HG02884 (cell line): ENCODE measurements around the gene LAPTM5.
A peak's percentile ranks its signal among the peaks of the same experiment; 100 is the strongest.

Experiments used
- ATAC-seq: cut with Tn5 transposase; IDR thresholded peaks from one replicate; pipeline ENCODE4 v1.9.1; 2021; ENCODE audit warnings: mild to moderate bottlenecking, moderate library complexity; ENCODE audit not compliant: unreplicated experiment

LAPTM5 gene

DNA sequence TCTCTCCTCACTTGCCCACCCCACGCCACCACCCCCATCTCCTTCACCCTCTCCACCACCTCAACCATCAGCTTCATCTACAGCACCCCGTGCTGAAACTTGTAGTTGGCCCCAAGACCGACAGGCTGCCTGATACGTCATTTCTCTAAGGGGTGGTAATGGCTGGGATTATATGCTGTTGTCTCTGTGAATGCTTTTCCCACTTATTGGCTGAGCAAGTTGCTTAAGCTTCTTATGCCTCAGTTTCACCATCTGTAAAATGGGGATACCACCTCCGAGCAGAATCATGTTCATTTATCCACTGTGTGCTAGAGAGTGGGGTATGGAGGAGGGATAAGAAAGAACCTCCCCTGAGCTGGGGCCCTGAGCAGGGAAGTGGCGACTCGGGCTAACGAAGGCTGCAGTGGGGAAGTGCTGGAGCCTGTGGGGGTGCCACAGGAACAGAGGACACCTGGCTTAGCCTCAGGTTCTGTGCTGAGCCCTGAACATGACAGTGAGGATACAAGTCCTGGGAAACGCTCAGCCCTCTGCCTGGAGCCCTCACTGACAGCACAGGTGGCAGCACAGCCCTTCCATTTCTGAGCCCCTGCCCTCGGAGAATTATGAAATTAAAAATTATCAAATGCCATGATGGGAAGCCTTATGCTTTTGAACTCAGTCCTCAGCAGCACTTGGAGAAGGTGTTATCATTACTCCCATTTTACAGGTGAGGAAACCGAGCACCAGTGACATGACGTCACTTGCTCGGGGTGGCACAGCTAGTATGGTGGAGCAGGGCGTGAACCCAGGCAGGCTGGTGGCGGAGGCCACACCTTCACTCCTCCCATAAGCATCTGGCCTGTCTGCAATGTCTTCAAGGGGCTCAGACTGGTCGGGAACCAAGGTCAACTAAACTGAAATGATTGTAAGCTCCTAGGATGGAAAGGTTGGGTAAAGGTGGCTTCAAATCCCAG is 37.0 kb downstream of the LAPTM5 start:
- no peak for ATAC-seq

DNA sequence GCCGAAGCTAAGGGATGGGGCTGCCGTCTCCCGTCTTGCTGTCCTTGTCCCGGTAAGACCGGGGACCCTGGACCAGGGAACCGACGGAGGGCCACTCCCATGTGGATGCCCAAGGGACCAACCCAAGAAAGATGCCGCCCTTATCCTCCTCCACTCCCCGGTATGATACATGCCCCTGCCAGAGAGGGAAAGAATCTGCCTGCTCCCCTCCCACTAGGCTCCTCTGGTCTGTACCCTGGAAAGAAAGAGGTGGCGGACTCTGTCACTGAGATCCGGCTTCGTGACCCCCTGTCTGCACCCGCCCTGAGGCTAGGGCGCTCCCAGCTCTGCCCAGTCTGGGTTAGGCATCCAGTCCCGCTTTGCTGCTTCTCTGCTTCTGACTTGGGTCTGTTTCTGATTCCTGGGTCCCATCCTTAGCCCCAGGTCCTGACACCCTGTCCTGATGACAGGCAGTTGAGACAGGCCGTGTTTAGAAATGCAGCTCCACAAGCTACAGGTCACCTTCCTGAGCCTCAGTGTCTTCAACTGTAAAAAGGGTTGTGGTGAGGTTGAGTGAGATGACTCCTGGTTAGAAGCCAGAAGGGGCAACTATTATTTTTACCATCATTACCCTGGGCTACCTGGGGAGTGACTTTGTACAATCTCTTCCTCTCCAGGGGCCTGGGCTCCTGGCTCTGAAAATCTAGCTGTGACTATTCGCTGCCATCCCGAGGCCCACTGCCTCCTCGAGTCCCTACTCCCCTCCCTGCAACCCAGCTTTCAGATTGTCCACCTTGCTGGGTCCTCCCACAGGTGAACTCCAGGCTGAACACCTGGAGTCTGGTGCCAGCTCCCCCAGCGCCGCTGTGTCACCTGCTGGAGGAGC is 37.9 kb downstream of the LAPTM5 start:
- no peak for ATAC-seq

DNA sequence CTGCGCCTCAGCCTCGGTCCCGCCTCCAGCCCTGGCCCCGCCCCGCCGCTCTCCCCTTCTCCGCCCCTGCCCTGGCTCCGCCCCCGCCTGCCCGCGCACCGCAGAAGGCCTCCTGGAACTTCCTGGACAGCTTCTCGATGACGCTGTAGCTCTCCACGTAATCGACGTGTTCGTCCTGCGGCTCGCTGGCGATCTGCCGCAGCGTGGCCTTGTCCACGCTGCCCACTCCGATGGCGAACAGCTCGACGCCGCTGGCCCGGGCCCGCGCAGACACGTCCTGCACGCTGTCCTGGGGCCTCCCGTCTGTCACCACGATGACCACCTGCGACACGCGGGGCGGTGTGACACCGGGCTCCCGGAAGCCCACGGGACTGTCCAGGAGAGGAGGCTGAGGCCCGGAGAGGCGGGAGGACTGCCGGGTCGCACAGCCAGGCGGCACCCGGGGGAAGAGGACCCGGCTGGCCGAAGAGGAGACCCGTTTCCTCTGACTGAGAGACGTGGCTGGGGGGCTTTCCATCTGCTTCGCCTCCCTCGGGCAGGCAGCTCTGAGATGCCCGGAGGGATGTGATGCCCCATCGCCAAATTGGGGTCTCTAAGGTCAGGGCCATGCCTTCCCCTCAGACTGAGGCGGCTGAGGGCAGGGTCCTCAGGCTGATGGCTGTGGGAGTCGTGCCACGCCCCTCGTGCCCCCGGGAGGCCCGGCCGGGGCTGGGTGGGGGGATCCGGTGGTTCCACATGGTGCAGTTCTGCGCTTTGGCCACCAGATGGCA is 38.8 kb downstream of the LAPTM5 start:
- ATAC-seq = peak; percentile 43

DNA sequence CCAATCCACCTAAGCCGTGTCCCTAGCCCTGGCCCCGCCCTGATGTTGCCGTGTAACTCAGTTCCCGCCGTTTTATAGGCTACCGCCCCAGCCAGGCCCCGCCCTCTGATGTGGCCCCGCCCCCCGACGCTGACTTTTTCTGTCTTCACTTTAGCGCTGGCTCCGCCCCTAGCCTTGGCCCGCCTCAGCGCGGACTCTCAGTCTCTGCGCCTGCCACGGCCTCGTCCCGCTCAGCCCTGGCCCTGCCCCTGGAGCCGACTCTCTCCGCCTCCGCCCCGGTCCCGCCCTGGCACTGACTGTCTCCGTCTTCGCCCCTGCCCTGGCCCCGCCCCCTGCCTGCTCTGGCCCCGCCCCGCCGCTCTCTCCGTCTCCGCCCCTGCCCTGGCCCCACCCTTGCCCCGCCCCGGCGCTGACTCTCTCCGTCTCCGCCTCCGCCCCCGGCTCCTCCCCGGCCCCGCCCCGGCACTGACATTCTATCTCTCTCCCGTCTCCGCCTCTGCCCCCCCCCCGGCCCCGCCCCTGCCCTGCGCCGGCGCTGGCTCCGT is 39.4 kb downstream of the LAPTM5 start:
- peak; percentile 76 for ATAC-seq

DNA sequence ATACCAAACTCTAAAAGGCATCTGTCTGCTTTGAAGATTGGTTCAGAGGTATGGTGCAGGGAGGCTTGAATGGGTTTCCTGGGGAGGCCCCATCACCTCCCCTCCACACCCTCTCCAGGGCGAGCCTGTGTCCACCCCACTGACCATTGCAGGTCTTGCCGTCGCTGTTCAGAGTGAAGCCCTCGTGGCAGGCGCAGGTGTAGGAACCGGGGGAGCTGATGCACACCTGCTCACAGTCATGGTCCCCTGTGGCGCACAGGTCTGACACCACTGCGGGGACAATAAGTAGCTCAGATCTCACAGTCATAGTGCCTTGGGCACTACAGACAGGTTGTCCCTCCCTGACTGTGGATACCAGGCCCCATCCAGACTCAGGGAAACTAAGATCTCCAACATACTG is 40.9 kb downstream of the LAPTM5 start:
- no peak for ATAC-seq

DNA sequence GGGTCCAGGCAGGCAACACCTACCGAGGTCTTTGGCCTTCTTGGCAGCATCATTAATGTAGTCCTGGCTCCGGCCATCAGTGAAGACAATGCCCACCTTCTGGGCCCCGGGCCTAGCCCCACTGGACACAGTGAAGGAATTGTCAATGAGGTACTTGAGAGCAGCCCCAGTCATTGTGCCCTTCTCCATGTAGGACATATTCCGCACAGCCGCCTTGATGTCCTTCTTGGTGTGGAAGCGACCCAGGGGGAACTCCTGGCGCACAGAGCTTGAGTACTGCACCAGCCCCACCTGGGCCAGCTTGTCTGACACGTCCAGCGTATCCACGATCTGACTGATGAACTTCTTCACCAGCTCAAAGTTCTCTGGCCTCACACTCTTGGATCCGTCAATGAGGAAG is 41.7 kb downstream of the LAPTM5 start:
- no peak for ATAC-seq

DNA sequence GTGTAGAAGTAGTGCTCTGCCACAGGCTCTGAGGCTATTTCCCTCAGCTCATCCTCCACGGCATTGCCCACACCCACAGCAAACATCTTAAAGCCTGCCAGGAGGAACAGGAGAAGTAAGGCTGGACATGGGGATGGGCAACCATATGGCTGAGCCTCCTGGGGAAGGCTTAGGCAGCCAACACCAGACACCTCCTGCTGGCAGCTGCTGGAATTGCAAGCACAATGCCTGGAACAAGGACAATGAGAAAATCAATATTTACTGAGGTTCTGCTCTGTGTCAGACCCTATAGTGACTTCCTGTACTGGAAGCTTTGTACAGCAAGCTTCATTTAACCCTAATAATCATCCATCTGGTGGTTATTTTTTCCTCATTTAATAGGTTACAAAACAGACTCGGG is 42.4 kb downstream of the LAPTM5 start:
- no peak for ATAC-seq

DNA sequence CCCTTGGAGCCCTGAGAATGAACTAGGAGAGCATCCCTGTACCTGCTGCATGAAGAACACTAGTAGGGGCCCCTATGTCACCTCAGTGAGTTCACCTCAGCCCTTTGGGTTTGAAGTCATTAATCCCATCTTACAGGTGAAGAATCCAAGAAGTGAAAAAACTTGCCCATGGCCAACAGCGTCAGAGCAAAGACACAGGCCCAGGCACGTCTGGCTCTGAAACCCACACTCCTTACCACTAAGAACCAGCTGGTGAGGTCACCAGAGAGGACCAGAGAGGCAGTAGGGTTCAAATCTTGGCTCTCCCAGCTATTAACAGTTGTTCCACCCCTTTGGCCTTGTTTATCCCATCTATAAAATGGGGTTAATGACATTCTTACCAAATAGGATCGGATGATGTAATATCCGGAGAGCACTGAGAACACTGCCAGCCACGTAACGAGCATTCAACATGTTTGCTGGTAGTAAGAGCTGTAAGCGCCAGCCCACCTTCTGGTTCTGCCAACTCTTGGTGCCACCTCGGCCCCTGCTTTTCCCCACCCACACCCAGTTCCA is 43.0 kb downstream of the LAPTM5 start:
- ATAC-seq = no peak

DNA sequence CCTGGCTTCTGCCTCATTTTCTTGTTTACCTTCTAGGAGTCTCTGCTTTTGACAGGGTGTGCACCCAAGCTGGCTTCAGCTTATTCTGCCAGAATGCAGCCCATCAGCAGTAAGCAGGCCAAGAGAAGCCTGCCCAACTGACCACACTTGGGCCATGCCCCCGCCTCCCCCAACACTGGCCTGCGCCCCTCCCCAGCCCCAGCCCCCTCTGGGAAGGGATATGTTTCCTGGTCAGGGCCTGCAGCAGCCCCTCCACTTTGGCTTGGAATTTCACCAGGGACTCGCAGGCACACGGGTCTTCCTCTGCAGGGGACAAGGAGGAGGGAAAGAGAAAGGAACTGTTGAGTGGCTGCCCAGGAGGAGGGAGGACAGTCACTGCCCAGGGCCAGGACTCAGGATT is 43.5 kb downstream of the LAPTM5 start:
- no peak for ATAC-seq

DNA sequence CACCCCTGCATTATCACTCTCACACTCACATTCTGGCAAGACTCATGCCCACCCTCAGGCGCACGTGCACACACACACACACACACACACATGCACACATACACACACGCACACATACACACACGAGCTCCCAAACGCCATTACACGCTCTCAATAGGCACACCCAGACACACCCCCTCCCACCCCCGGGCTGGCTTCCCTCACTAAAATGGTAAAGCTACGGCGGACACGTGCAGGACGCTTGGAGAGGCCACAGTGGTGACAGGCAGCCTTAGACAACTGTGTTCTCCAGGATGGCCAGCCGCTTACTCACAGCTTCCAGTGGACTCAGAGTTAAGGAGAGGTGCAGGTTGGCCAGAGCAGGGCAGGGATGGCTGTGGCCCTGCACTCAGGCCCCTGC is 44.3 kb downstream of the LAPTM5 start:
- ATAC-seq = no peak

DNA sequence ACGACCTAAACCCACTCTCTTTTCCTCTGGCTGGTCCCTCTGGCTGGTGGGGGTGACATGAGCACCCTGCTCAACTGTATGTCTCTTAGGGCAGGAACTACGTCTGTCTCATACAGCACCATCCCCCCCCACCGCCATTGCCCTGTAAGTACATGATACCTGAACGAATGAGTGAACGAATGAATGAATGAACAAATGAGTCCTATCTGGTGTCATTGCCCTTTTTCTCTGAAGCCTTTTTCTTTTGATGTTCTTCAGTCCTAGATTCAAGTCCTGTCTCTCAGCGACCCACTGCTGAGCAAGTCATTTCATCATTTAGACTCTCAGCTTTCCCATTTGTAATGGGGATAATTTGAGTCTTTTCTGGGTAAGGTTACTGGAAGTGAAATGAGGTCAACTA is 45.0 kb downstream of the LAPTM5 start:
- no peak for ATAC-seq

DNA sequence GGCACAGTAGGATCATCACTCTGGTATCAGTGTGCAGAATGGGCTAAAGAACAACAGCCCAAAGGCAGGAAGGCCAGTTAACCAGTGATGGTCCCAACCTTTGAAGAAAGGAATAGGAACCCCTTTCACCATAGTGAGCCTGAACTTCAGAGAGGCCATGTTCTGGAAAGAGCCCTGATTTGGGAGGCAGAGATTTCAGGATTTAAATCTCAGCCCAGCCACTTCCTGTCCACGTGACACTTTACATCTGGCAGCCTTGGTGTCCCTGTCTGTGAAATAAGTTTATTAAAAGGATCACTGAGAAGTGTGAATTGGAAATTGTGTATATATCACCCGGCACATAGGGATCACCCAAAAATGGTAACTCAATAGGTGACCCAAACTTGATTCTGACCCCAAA is 47.2 kb downstream of the LAPTM5 start:
- no peak for ATAC-seq

DNA sequence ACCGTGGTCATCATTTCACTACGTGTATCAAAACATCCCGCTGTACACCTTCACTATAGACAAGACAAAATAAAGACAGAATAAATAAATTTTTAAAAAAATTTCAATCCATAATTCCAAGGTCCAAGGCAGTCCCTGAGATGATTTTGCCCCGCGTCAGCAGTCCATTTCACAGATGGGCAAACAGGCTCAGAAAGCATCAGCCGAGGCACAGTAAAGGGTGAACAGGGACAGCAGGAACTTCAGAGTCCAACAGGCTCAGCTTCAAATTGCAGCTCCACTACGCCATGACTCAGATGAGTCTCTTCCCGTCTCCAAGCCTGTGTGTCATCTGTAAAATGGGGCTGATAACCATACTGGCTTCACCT is 49.2 kb downstream of the LAPTM5 start:
- ATAC-seq = no peak

DNA sequence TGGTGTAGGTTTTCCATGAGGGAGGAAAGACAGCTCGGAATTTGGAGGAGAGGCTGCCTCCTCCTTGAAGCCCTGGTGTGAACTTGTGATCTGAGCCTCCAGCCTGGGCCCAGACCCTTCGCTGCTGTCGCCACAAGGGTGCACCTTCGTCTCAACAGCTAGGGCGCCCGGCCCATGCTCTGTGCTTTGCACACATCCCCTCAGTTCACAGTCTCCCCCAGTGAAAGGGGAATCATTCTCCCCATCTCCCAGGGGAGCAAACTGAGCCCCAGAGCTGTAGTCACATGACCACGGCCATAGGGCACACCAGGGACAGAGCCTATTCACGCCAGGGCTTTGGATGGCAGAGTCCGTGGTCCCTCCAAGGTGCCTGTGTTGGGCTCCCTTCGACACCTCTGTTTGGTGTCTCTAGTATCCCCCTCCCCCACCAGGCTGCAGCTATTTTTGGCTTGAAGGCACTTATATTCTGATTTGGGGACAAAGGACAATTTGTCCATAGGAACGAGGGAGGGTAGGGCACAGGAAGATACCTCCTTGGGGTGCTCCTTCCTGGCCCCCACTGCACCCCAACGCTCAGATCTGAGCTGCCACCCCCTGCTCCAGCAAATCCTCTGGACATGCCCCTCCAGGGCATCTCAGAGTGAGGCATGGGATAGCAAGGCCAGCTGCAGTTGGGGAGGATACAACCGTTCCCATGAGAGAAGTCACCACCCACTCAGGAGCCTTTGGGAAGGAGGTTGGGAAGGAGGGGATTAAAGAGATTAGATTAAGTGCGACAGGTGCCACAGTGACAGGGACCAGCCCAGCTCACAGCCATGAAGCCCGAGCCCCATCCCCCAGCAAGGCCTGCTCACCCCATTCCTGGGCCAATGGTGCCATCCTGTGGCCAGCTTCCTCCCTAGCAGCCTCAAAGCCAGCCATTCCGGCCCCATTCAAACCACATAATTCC is 49.9 kb downstream of the LAPTM5 start:
- no peak for ATAC-seq

DNA sequence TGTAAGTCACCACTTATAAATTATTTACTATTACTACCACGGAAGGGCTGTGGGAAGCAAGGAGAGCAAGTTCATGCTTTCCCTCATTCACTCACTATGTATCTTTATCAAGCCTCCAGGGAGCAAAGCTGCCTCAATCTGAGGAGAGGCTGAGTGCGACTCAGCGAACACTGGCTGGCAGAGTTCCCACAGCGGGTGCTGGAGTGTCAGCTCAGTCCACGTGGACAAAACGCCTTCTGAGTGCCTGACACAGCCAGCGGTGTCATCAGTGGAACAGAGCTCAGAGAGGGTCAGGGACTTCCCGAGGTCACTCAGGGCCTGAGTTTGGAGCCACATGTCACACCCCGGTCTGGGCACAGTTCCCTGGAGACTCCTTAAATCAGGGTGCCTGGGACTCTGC is 51.0 kb downstream of the LAPTM5 start:
- no peak for ATAC-seq

DNA sequence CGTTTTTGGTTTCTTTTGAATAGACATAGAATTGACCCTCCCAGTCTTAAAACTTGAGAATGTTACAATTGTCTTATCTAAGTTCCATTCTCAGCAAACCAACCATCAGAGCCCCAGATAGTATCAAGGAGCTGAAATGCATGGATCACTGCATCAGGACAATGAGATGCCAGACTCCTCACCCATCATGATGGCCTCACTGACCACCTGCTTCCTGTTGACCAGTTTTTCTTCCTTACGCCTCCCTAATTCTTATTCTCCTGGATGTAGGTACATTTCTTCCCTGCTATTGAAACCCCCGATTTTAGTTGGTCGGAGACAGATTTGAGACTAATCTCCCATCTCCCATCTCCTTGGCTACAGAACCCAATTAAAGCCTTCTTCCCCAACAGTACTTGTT is 51.9 kb downstream of the LAPTM5 start:
- no peak for ATAC-seq

DNA sequence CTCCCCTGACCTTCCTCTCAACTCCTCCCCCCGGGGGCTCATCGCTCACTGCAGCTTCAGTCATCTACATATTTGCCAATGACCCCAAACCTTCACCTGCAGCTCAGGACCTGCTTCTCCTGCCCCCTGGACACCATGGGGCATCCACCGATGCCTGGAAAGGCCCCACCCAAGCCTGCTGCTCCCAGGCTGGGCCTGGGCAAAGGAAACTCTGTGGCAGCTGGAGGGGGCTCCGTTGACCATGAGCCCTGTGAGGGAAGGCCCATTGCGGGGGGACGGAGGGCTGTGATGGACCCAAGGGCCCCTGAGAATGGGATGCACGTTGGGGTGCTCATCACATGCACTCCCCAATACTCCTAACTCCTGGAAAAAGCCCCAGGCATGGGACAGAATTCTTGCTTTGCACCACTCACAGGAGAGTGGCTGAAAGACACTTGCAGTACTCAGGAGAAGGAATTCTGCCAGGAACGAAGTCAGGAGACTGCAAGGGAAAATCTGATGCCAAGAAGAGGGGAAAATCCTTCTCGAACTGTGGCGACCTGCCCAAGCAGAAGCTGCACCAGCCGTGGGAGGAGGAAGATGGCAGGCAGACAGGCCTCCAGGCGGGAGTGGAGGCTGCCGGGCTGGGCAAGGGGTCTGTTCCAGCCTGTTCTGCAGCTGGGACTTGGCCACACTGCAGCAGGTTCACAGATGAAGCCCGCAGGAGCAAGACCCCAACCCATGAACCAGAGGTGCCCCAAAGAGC is 52.6 kb downstream of the LAPTM5 start:
- ATAC-seq = no peak

DNA sequence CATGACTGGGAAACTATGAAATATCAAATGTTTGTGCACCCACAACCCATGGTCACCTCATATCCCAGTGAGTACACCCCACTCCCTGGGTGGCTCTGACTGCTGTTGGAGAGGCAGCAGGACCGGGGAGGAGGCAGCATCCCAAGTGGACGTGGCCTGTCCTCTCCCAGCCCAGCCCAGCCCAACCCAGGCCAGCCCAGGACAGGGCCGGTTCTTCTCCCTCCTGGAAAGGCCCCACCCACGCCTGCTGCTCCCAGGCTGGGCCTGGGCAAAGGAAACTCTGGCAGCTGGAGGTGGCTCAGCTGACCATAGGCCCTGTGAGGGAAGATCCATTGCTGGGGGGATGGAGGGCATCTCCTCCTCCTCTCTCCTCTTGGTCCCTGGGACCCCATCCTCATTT is 53.3 kb downstream of the LAPTM5 start:
- ATAC-seq = no peak

DNA sequence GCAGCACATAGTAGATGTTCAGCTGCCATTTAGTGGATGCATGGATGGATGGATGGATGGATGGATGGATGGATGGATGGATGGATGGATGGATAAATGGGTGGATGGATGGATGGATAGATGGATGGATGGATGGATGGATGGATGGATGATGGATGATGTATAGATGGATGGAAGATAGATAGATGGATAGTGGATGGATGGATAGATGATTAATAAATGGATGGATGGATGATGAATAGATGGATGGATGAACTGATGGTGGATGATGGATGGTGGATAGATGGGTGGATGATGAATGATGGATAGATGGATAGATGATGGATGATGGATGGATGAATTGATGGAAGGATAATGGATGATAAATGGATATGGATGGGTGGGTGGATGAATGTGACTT is 54.8 kb downstream of the LAPTM5 start:
- no peak for ATAC-seq
